ENCODE measurements around the gene FBXO36.

FBXO36 gene

DNA sequence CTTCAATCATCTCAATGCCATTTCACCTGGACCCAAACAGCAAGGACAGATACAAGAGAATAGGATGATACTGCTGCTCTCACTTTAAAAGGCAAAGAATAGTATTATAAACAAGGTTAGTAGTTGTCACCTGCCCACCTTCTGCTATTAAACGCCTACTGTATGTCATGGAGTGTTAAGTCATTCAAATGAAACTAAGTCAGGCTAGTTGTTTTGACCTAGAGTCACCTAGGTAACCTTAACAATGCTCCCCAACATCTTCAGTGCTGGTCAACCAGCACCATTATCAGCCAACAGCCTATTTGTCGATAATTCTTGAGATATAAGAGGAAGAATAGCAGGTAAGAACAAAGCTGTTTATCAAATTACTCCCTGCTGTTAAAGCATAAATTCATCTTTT, 39.7 kb upstream of the FBXO36 start:
- TF ChIP-seq, protein P1, sequence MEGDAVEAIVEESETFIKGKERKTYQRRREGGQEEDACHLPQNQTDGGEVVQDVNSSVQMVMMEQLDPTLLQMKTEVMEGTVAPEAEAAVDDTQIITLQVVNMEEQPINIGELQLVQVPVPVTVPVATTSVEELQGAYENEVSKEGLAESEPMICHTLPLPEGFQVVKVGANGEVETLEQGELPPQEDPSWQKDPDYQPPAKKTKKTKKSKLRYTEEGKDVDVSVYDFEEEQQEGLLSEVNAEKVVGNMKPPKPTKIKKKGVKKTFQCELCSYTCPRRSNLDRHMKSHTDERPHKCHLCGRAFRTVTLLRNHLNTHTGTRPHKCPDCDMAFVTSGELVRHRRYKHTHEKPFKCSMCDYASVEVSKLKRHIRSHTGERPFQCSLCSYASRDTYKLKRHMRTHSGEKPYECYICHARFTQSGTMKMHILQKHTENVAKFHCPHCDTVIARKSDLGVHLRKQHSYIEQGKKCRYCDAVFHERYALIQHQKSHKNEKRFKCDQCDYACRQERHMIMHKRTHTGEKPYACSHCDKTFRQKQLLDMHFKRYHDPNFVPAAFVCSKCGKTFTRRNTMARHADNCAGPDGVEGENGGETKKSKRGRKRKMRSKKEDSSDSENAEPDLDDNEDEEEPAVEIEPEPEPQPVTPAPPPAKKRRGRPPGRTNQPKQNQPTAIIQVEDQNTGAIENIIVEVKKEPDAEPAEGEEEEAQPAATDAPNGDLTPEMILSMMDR (IDR thresholded peaks at IDR 0.05; ENCODE audit: low read depth, low read length): no peak
- DNase-seq (ENCODE audit: extremely low read depth, low read depth): no peak

DNA sequence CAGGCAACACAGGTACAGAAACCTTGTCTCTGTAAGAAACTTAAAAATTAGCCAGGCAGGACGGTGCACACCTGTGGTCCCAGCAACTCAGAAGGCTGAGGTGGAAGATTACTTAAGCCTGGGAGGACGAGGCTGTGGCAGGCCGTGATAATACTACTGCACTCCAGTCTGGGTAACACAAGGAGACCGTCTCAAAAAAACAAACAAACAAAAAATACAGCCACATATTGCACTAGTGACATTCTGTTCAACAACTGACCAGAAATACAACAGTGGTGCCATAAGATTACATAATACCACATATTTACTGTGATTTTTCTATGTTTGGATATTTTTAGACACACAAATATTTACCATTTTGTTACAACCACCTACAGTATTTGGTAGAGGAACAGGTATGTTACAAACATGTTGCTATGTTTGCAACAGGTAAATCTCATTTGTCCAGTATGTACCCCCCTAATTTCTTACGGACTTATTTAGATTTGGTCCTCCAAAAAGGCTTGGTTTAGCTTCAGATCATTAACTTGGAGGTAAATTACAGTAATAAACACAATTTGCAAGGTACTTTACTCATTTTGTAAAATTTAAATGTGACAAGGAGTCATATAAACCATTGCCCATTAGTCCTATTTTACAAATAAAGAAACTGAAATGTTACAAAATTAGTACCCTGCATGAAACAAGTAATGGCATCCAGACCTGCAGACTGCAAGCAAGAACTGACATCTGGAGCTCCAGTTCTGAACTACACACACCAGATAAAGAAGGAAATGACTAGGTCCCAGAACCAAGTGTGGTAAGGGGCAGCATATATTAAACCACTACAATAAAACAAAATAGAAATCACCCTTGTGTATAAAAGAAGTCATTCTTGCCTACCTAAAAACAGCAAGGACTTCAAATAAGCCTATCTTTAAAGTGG, 37.3 kb upstream of the FBXO36 start:
- TF ChIP-seq, protein P1 (IDR thresholded peaks at IDR 0.05; ENCODE audit: low read depth, low read length): no peak
- DNase-seq (ENCODE audit: extremely low read depth, low read depth): no peak

DNA sequence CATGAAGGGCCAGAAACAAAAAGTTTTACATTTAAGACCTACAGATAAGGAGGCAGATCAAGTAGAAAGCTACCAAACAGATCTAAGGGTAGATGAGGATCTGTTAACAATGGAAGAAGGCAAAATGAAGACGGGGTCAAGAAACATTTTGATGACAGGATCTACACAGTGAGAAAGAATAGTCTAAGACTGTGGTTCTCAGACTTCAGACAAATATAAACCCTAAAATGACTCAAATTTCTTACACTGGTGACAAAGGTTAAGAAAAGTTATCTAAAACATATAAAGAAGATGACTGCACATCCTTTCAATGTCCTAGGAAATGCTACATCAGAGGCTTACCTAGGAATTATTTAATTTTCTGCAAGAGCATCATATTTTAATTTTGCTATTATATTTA, 34.9 kb upstream of the FBXO36 start:
- TF ChIP-seq, protein P1 (IDR thresholded peaks at IDR 0.05; ENCODE audit: low read depth, low read length): no peak
- no peak for DNase-seq (ENCODE audit: extremely low read depth, low read depth)

DNA sequence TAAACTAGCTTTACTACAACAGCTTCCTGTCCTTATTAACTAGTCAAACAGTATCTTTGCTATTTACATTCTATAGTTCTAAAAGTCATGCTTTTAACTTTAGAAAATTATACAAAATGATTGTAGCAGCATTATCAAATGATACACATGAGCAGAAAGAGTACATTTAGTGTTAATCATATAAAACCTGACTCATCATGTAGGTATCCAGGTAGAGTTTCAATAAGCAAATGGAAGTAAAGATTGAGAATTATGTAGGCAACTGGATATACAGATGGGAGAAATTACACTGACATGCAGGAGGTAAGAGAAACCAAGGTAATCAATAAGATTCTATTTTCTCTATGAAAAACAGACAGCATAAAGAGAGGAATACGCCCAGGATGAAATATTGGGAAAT, 34.3 kb upstream of the FBXO36 start:
- DNase-seq (ENCODE audit: extremely low read depth, low read depth): no peak
- TF ChIP-seq, protein P1 (IDR thresholded peaks at IDR 0.05; ENCODE audit: low read depth, low read length): no peak

DNA sequence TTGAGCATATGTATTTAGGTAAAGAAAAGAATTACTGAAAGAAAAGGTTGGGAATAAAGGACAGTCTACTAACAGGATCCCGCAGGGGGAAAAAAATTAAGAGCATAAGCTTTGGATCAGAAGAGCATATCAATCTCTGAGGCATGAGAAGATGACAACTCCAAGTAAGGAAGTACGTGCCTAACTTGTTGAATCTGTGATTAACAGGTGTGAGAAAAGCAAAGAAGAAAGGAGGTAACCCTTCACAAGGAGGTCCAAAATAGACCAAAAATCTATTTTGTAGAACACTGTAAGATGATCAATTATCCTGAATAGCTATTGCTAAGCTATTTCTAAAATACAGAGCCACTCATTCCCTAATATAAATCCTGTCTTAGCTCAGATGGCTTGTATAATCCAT, 33.3 kb upstream of the FBXO36 start:
- DNase-seq (ENCODE audit: extremely low read depth, low read depth): no peak
- TF ChIP-seq, protein P1 (IDR thresholded peaks at IDR 0.05; ENCODE audit: low read depth, low read length): no peak

DNA sequence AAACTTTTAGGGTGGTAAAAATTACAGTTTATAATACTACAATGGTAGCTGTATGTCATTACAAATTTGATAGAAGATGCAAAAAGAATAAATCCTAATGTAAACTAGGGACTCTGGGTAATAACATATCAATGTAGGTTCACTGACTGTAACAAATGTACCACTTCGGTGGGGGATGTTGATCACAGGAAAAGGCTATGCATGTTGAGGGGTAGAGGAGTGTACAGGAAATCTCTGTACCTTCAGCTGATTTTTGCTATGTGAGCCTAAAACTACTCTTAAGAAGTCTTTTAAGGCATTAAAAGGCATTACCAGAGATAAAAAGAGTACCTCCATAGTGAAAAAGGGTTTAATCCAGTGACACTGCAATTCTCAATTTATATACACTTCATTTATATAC, 25.4 kb upstream of the FBXO36 start:
- TF ChIP-seq, protein P1 (IDR thresholded peaks at IDR 0.05; ENCODE audit: low read depth, low read length): no peak
- no peak for DNase-seq (ENCODE audit: extremely low read depth, low read depth)

DNA sequence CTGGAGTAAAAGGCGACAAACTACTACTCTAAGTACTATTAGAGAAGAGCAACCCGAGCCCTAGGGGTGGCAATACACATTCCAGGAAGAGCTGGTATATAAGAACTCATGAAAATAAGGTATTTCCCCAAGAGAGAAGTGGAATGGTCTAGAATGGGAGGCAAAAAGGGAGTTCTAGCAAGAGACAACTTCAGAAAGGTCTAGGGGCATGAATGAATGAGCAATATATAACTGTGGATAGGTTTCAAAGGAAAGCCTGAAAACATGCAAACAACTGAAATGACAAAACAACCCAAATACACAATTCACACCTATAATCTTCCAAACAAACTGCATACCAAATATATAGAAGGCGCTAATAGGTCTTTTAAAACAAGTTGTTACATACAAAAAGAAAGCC, 22.7 kb upstream of the FBXO36 start:
- TF ChIP-seq, protein P1 (IDR thresholded peaks at IDR 0.05; ENCODE audit: low read depth, low read length): no peak
- DNase-seq (ENCODE audit: extremely low read depth, low read depth): no peak
